Measurements from ENCODE around the gene SMAD7.

DNA sequence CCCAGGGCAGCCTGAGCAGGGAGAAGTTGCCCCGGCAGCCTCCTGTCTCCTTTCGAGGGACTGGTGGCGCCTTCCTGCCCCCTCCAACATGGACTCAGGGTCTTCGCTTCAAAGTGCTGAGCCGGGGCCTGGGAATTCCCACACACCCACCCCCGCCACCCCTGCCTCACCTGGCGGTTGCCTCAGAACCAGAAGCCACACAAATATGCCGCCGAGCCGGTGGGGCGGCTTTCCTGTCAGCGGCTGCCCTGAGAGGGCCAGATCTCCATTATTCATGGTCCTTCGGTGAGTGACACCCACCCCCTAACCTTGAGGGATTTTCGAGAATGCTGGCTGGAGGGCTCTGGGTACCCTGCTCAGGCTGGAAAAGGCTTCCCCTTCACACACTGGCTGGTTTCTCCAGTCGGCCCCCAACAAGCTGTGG, 71.7 kb downstream of the SMAD7 start:
- TF ChIP-seq, protein P1, sequence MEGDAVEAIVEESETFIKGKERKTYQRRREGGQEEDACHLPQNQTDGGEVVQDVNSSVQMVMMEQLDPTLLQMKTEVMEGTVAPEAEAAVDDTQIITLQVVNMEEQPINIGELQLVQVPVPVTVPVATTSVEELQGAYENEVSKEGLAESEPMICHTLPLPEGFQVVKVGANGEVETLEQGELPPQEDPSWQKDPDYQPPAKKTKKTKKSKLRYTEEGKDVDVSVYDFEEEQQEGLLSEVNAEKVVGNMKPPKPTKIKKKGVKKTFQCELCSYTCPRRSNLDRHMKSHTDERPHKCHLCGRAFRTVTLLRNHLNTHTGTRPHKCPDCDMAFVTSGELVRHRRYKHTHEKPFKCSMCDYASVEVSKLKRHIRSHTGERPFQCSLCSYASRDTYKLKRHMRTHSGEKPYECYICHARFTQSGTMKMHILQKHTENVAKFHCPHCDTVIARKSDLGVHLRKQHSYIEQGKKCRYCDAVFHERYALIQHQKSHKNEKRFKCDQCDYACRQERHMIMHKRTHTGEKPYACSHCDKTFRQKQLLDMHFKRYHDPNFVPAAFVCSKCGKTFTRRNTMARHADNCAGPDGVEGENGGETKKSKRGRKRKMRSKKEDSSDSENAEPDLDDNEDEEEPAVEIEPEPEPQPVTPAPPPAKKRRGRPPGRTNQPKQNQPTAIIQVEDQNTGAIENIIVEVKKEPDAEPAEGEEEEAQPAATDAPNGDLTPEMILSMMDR (conservative IDR thresholded peaks at IDR 0.05; ENCODE audit: low read length): no peak
- TF ChIP-seq EZH2phosphoT487 (IDR thresholded peaks at IDR 0.05; ENCODE audit: borderline replicate concordance, low read depth, low read length): no peak

Measured in OCI-LY7 (cell line).